Measurements from ENCODE around the gene MAN1A1. TPM values are rescaled to one million over a fixed set of nuclear protein-coding genes. Genes with fewer than 3 reads are reported as not detected.

MAN1A1 gene
- total and polyA plus RNA-seq, 2 of the 4 experiments (the other 2 are of a cell fraction) = 5.9 to 6.4 TPM

GRCh38 chr6:119190176-119190575 lies 159.4 kb downstream of the MAN1A1 start:
- WGBS, 2 experiments (ENCODE audit: extremely low coverage in 2 of 2, insufficient read length in 1 of 2) = no CpG with 5 or more reads among the region's 1 CpG
- H4K91ac ChIP-seq (ENCODE audit: insufficient read depth, low read depth, low read length) = no peak overlapping the region
- H4K5ac ChIP-seq (ENCODE audit: low read depth, low read length) = no peak overlapping the region
- H3K4me1 ChIP-seq (ENCODE audit: control insufficient read depth, insufficient read depth, low read length) = no peaks in the 10 kb centered on the region
- intact Hi-C loops (cut with micrococcal nuclease) (loop anchor here (2.0 kb wide), 1 partner anchor 19 kb away; no protein-coding TSS in a partner anchor), dilution Hi-C loops (cut with HindIII; ENCODE audit: low sequenced_read_pairs, unreplicated experiment) (no loop called here), in situ Hi-C loops (cut with MboI; ENCODE audit: low sequenced_read_pairs) (no loop called here)
- H3K79me1 ChIP-seq (ENCODE audit: low read depth in 1 of 2, low read length in 2 of 2) = no peaks in the 10 kb centered on the region
- no peak overlapping the region for H3K27ac ChIP-seq (ENCODE audit: insufficient read depth, low read length)
- H2BK5ac ChIP-seq (ENCODE audit: low read depth, low read length, poor library complexity, severe bottlenecking) = no peak overlapping the region
- no peak overlapping the region for H3K14ac ChIP-seq (replicated peaks; ENCODE audit: low read depth, low read length)
- no peak overlapping the region for H2AK5ac ChIP-seq (ENCODE audit: low read depth, low read length)
- no peaks in the 10 kb centered on the region for H3K36me3 ChIP-seq (ENCODE audit: control insufficient read depth, insufficient read depth, low read length)
- no peak overlapping the region for H2BK15ac ChIP-seq (ENCODE audit: low read depth, low read length)
- no peak overlapping the region for H3K4ac ChIP-seq (ENCODE audit: low read depth, low read length)
- no peak for ATAC-seq (ENCODE audit: low read depth)
- H3K9ac ChIP-seq (ENCODE audit: low read depth, low read length) = no peak overlapping the region
- no peak overlapping the region for H2AK9ac ChIP-seq (replicated peaks; ENCODE audit: low read depth, low read length, poor library complexity)
- no peak overlapping the region for H3K56ac ChIP-seq (ENCODE audit: extremely low read depth, insufficient read depth, low read length)
- no peak overlapping the region for H2AFZ ChIP-seq (replicated peaks; ENCODE audit: low read length, poor library complexity)
- H3K18ac ChIP-seq (ENCODE audit: low read depth, low read length) = no peak overlapping the region
- H4K20me1 ChIP-seq (ENCODE audit: insufficient read depth, low read length) = no peaks in the 10 kb centered on the region
- BruUV-seq (replicated peaks) = no TSS peak
- no peak overlapping the region for H2BK20ac ChIP-seq (ENCODE audit: low read depth, low read length)
- ChIA-PET CTCF (no interaction called here), POLR2A (ENCODE audit: unreplicated experiment) (no interaction called here)
- no peak overlapping the region for H4K8ac ChIP-seq (ENCODE audit: low read depth in 2 of 2, low read length in 2 of 2)
- no peaks in the 10 kb centered on the region for H3K9me3 ChIP-seq (ENCODE audit: control insufficient read depth, insufficient read depth, low read length)
- H3K4me3 ChIP-seq (ENCODE audit: insufficient read depth, low read depth, low read length) = no peak overlapping the region
- no peak for TF ChIP-seq CTCF (conservative IDR thresholded peaks at IDR 0.05; ENCODE audit: low read depth, low read length)
- no peak for TF ChIP-seq RAD21 (IDR thresholded peaks at IDR 0.05; ENCODE audit: low read length)
- TF ChIP-seq NFE2L2 (IDR thresholded peaks at IDR 0.05; ENCODE audit: low read depth, low read length) = no peak
- no peak for TF ChIP-seq ELK1 (IDR thresholded peaks at IDR 0.05; ENCODE audit: borderline replicate concordance, low read depth, low read length)
- no peak for TF ChIP-seq CEBPB (IDR thresholded peaks at IDR 0.05; ENCODE audit: low read depth, low read length)
- TF ChIP-seq USF2 (IDR thresholded peaks at IDR 0.05; ENCODE audit: low read depth, low read length) = no peak
- no peak for TF ChIP-seq RCOR1 (IDR thresholded peaks at IDR 0.05; ENCODE audit: insufficient replicate concordance, low read length)
- no peak for TF ChIP-seq MAZ (IDR thresholded peaks at IDR 0.05; ENCODE audit: borderline replicate concordance, low read depth, low read length)
- no peak for TF ChIP-seq MXI1 (IDR thresholded peaks at IDR 0.05; ENCODE audit: borderline replicate concordance, low read depth, low read length)
- no peak for TF ChIP-seq MAFK (IDR thresholded peaks at IDR 0.05; ENCODE audit: low read depth, low read length)
- no peak for TF ChIP-seq RFX5 (IDR thresholded peaks at IDR 0.05; ENCODE audit: low read depth, low read length)
- TF ChIP-seq BHLHE40 (IDR thresholded peaks at IDR 0.05; ENCODE audit: low read depth, low read length) = no peak
- TF ChIP-seq CHD1 (IDR thresholded peaks at IDR 0.05; ENCODE audit: low read depth, low read length) = no peak
- no peak for TF ChIP-seq POLR2A (IDR thresholded peaks at IDR 0.05; ENCODE audit: low read depth, low read length)
- TF ChIP-seq SMC3 (IDR thresholded peaks at IDR 0.05; ENCODE audit: low read depth, low read length) = no peak
- TF ChIP-seq FOS (IDR thresholded peaks at IDR 0.05; ENCODE audit: low read depth, low read length) = no peak
- H3K9me1 ChIP-seq (ENCODE audit: insufficient read depth, low read length) = no peaks in the 10 kb centered on the region
- DNase-seq = no peak
- no peak overlapping the region for H3K23ac ChIP-seq (ENCODE audit: low read depth, low read length)
- no peak overlapping the region for H2BK120ac ChIP-seq (ENCODE audit: low read depth, low read length)
- no peak overlapping the region for H3K4me2 ChIP-seq (ENCODE audit: low read depth, low read length)
- H3K27me3 ChIP-seq (ENCODE audit: control insufficient read depth, insufficient read depth, low read length) = no peaks in the 10 kb centered on the region
